GM23338 (cell line): ENCODE measurements around the gene FIGN. TPM values are rescaled to one million over a fixed set of nuclear protein-coding genes. Genes with fewer than 3 reads are reported as not detected.

Experiments
- ATAC-seq: fragments of 200-7000 bp; cut with Tn5 transposase; 3 replicates; pipeline ENCODE4 v1.9.1; 2020
- DNase-seq: peaks from one replicate; pipeline ENCODE4 v3.0.0-alpha.2; 2015; ENCODE audit warnings: low spot score
- H2AFZ ChIP-seq: fragments of 200-600 bp; sonication (generic); 2 replicates; pipeline ENCODE4 v1.8.0; 2016; ENCODE audit warnings: antibody characterized with exemption, mild to moderate bottlenecking, moderate library complexity
- H3F3A ChIP-seq: fragments of 200-600 bp; sonication (generic); replicated peaks from 2 replicates; pipeline ENCODE4 v1.8.0; 2017; ENCODE audit warnings: antibody characterized with exemption, mixed run types, low read depth
- H3K27ac ChIP-seq: fragments of 200-600 bp; sonication (generic); 2 replicates; pipeline ENCODE4 v1.6.1; 2016; ENCODE audit warnings: low read depth
- H3K27me3 ChIP-seq: fragments of 200-600 bp; sonication (generic); 2 replicates; pipeline ENCODE4 v1.8.0; 2016; ENCODE audit warnings: mild to moderate bottlenecking, mixed run types, moderate library complexity; ENCODE audit not compliant: insufficient read depth
- H3K36me3 ChIP-seq: fragments of 200-600 bp; sonication (generic); 2 replicates; pipeline ENCODE4 v1.8.0; 2016; ENCODE audit warnings: mild to moderate bottlenecking; ENCODE audit not compliant: insufficient read depth
- H3K4me1 ChIP-seq: fragments of 200-600 bp; sonication (generic); 2 replicates; pipeline ENCODE4 v1.8.0; 2016; ENCODE audit warnings: mild to moderate bottlenecking, moderate library complexity; ENCODE audit not compliant: insufficient read depth
- H3K4me2 ChIP-seq: fragments of 200-600 bp; sonication (generic); 2 replicates; pipeline ENCODE4 v1.7.1; 2017; ENCODE audit warnings: mixed run types
- H3K4me3 ChIP-seq: fragments of 200-600 bp; sonication (generic); 2 replicates; pipeline ENCODE4 v1.6.1; 2016; ENCODE audit warnings: mixed run types
- H3K79me2 ChIP-seq: fragments of 200-600 bp; sonication (generic); replicated peaks from 2 replicates; pipeline ENCODE4 v1.8.0; 2017; ENCODE audit warnings: mild to moderate bottlenecking; ENCODE audit not compliant: insufficient read depth
- H3K9me2 ChIP-seq: fragments of 200-600 bp; sonication (generic); 2 replicates; pipeline ENCODE4 v1.8.0; 2017; ENCODE audit not compliant: insufficient read depth
- H4K20me1 ChIP-seq: fragments of 200-600 bp; sonication (generic); replicated peaks from 2 replicates; pipeline ENCODE4 v1.8.0; 2017; ENCODE audit warnings: mild to moderate bottlenecking; ENCODE audit not compliant: insufficient read depth
- H3K27ac Mint-ChIP-seq: 2 replicates; pipeline ENCODE4 v1.8.0; 2020; ENCODE audit warnings: inconsistent platforms, mild to moderate bottlenecking, moderate library complexity, mixed read lengths
- H3K27me3 Mint-ChIP-seq: 3 replicates; pipeline ENCODE4 v1.8.0; 2022; ENCODE audit warnings: low read depth, mild to moderate bottlenecking, moderate library complexity, mixed read lengths, inconsistent platforms; ENCODE audit not compliant: insufficient read depth, poor library complexity
- H3K36me3 Mint-ChIP-seq: 3 replicates; pipeline ENCODE4 v1.8.0; 2021; ENCODE audit warnings: low read depth, mild to moderate bottlenecking, inconsistent platforms, moderate library complexity, mixed read lengths
- H3K4me1 Mint-ChIP-seq: 3 replicates; pipeline ENCODE4 v1.8.0; 2020; ENCODE audit warnings: mild to moderate bottlenecking, inconsistent platforms, mixed read lengths
- H3K4me3 Mint-ChIP-seq: 3 replicates; pipeline ENCODE4 v1.8.0; 2021; ENCODE audit warnings: moderate library complexity, mild to moderate bottlenecking, inconsistent platforms, mixed read lengths
- H3K9me3 Mint-ChIP-seq: 3 replicates; pipeline ENCODE4 v1.8.0; 2020; ENCODE audit warnings: moderate library complexity, mild to moderate bottlenecking, inconsistent platforms, mixed read lengths
- CREB1 ChIP-seq: fragments of 250-450 bp; sonication (Bioruptor Pico); IDR thresholded peaks from 2 replicates; pipeline ENCODE4 v1.5.0; 2020; ENCODE audit warnings: low read depth, mild to moderate bottlenecking, moderate library complexity
- CTCF ChIP-seq, 2 experiments: fragments of 200-600 bp in 1 of 2; sonication (generic) in 1 of 2; conservative IDR thresholded peaks; 2 replicates each; pipeline versions ENCODE4 v1.5.1 to v1.6.1; 2016 to 2017; ENCODE audit warnings: antibody characterized with exemption in 2 of 2, low read depth in 2 of 2, mild to moderate bottlenecking in 2 of 2, moderate library complexity in 1 of 2
- EZH2 ChIP-seq: fragments of 200-600 bp; sonication (generic); IDR thresholded peaks from one replicate; pipeline ENCODE4 v1.8.0; 2017; ENCODE audit warnings: antibody characterized with exemption, mild to moderate bottlenecking, low read depth; ENCODE audit not compliant: unreplicated experiment
- EZH2phosphoT487 ChIP-seq: fragments of 200-600 bp; sonication (generic); IDR thresholded peaks from one replicate; pipeline ENCODE4 v1.8.1; 2018; ENCODE audit warnings: antibody characterized with exemption; ENCODE audit not compliant: unreplicated experiment
- JUNB ChIP-seq: IDR thresholded peaks from one replicate; pipeline ENCODE4 v1.6.1; 2016; ENCODE audit warnings: antibody characterized with exemption; ENCODE audit not compliant: unreplicated experiment
- NANOG ChIP-seq: IDR thresholded peaks from 2 replicates; pipeline ENCODE4 v1.6.1; 2016; ENCODE audit warnings: antibody characterized with exemption, borderline replicate concordance
- POLR2AphosphoS5 ChIP-seq: IDR thresholded peaks from 2 replicates; pipeline ENCODE4 v1.6.1; 2016; ENCODE audit warnings: antibody characterized with exemption, low read depth
- STAT1 ChIP-seq: IDR thresholded peaks from one replicate; pipeline ENCODE4 v1.6.1; 2016; ENCODE audit warnings: antibody characterized with exemption; ENCODE audit not compliant: unreplicated experiment
- ZNF114 ChIP-seq: fragments of 250-450 bp; sonication (Bioruptor Pico); IDR thresholded peaks from 2 replicates; pipeline ENCODE4 v1.5.0; 2020; ENCODE audit warnings: mild to moderate bottlenecking, moderate library complexity
- ZNF462 ChIP-seq: fragments of 250-450 bp; sonication (Bioruptor Pico); IDR thresholded peaks from 2 replicates; pipeline ENCODE4 v1.5.0; 2020; ENCODE audit warnings: mild to moderate bottlenecking, moderate library complexity
- polyA plus RNA-seq: library from polyadenylated mRNA; unstranded; fragments of >200 nt; fragmentation: Nextera tagmentation; extraction: Ambion mirVana; gene quantifications from 2 replicates; pipeline ENCODE4 v1.2.1, GENCODE V29; 2016
- total RNA-seq: library from RNA; depleted of rRNA; stranded (reverse); fragments of >200 nt; shearing (Covaris generic); gene quantifications from 2 replicates; pipeline ENCODE4 v1.2.3, GENCODE V29; 2014

FIGN gene
- total and polyA plus RNA-seq, 2 experiments from 2014 or later: 17.2 to 23.6 TPM

GRCh38 chr2:163673522-163673921 is 62.3 kb downstream of the FIGN start:
- Mint-ChIP-seq H3K27me3 (no peaks in the 10 kb centered on the region), H3K4me3 (no peak overlapping the region), H3K36me3 (no peaks in the 10 kb centered on the region; the same call in 2 of the 3 replicates), H3K9me3 (no peaks in the 10 kb centered on the region), H3K27ac (no peak overlapping the region), H3K4me1 (peaks cover 5% of the 10 kb centered on the region; the same call in 1 of the 3 replicates)
- no peaks in the 10 kb centered on the region for H4K20me1 ChIP-seq
- no peaks in the 10 kb centered on the region for H3K36me3 ChIP-seq
- no peaks in the 10 kb centered on the region for H3K9me2 ChIP-seq
- DNase-seq: no peak
- H3K27ac ChIP-seq: no peak overlapping the region
- H2AFZ ChIP-seq: no peak overlapping the region
- H3K4me3 ChIP-seq: no peak overlapping the region
- 0 out of 2 replicates have a peak, but pooled peaks cover 6% of the 10 kb centered on the region for H3K79me2 ChIP-seq
- H3K4me2 ChIP-seq: no peak overlapping the region
- TF ChIP-seq EZH2 (no peak), ZNF114 (CRISPR knock-in tag) (no peak), STAT1 (no peak), NANOG (no peak), CTCF (conservative IDR thresholded peaks at IDR 0.05; ENCODE audit: low read depth in 2 of 2) (no peak), POLR2AphosphoS5 (no peak), JUNB (no peak), CREB1 (CRISPR knock-in tag) (no peak), ZNF462 (CRISPR knock-in tag) (no peak), EZH2phosphoT487 (no peak)
- H3K27me3 ChIP-seq: no peaks in the 10 kb centered on the region
- H3K4me1 ChIP-seq: no peaks in the 10 kb centered on the region
- ATAC-seq: no peak
- no peaks in the 10 kb centered on the region for H3F3A ChIP-seq
